CD4-positive, alpha-beta T cell treated with Interleukin-6 at 100 ng/mL for 8 hours (primary cell): Measurements from ENCODE around the gene CPLX3.

ENCODE experiments used
- DNase-seq: peaks from one replicate; pipeline ENCODE4 v3.0.0-alpha.2; 2020; ENCODE audit warnings: mixed read lengths, low spot score

Gene CPLX3

DNA sequence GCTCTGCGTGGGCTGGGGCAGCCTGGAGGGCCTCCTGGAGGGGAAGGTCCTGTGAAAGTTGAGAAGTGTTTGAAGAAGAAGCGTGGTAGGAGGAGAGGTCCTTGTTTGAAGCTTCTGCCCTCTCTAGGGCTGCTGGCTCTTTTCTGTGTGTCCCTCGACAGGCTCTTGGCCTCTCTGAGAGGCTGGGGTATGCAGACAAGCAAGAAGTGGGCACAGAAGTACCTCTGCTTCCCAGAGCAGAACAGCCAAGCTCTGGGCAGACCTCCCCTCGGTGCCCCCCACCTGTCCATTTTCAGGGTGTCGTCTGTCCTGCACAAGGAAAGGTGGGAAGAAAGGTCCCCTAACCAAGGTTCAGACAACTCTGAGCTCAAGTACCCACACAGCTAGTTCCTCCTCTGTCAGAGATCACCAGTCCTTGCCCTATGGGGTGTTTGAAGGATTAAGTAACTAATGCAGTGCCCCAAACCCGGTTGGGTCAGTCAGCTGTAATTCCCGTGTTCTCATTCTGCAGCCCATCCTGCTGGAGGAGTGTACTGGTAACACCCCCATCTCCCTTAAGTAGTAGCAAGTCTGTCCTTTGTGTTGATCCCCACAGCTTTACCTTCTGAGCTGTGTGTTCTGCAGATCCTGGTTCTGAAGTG lies 38.3 kb upstream of the CPLX3 start:
- DNase-seq: no peak

GRCh38 chr15:74788683-74789151 lies 37.7 kb upstream of the CPLX3 start:
- DNase-seq: peak; percentile 55

DNA sequence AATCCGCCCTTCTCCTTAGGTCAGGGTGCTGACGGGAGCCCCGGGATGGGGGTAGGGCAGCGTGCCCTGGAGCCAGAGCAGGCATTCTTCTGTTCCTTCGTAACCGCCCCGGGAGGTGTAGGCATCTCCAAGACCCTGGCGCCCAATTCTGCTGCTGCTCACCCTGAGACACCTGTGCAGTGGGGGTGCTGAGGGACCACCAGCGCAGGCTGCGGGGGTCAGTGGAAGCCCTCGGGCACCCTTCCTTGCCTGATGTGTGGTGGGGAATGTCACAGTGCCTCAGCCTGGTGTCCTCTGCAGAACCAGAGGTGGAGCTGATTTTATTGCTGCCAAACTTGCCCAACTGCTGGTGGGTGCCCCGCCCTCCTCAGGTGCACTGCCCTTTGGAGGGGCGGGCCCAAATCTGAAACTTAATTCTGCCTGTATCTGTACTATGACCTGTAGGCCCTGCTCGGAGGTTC lies 37.2 kb upstream of the CPLX3 start:
- DNase-seq: no peak

- DNase-seq: no peak
These were observed 36.7 kb upstream of the CPLX3 start for GRCh38 chr15:74789741-74790079.

- no peak for DNase-seq
These were observed 36.1 kb upstream of the CPLX3 start for GRCh38 chr15:74790080-74790916.

GRCh38 chr15:74791007-74791406 lies 35.4 kb upstream of the CPLX3 start:
- DNase-seq: no peak

GRCh38 chr15:74791667-74792066 lies 34.8 kb upstream of the CPLX3 start:
- no peak for DNase-seq

- no peak for DNase-seq
These were observed 34.0 kb upstream of the CPLX3 start for GRCh38 chr15:74792227-74793016.

- DNase-seq: peak; percentile 76
These were observed 33.0 kb upstream of the CPLX3 start for GRCh38 chr15:74793135-74794028.

GRCh38 chr15:74794248-74794969 lies 32.0 kb upstream of the CPLX3 start:
- DNase-seq: no peak

GRCh38 chr15:74794970-74795349 lies 31.5 kb upstream of the CPLX3 start:
- no peak for DNase-seq

- peak; percentile 50 for DNase-seq
These were observed 30.3 kb upstream of the CPLX3 start for GRCh38 chr15:74795966-74796625.

DNA sequence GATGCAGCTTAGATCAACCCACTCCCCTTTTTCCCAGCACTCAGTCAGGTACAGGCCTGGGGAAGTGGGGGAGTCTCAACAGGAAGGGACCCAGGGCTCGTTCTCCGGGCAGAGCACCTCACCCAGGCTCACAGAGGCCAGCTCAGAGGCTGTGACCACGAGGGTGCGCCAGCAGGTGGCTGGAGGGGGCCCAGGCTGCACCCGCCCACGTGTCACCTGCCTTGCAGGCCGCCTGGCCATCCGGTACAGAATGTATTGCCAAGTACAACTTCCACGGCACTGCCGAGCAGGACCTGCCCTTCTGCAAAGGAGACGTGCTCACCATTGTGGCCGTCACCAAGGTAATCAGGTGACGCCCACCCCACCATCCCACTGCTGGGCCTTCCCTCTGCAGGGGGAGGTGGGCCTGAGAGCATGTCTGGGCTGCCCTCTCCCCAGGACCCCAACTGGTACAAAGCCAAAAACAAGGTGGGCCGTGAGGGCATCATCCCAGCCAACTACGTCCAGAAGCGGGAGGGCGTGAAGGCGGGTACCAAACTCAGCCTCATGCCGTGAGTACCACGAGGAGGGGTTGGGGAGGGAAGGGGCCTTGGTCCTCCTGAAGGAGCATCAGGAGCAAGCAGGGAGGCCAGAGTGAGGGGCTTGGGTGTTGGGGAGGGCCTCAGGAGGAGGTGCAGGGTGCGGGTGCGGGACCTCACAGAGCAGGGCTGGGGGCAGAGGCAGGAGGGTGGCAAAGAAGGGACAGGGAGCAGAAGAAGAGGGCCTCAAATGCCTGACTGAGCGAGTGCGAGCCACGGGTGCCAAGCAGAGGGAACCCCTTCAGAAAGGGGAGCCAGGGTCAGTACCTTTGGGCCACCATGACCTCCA lies 27.8 kb upstream of the CPLX3 start:
- DNase-seq: no peak

GRCh38 chr15:74799255-74799855 lies 27.1 kb upstream of the CPLX3 start:
- DNase-seq: no peak

DNA sequence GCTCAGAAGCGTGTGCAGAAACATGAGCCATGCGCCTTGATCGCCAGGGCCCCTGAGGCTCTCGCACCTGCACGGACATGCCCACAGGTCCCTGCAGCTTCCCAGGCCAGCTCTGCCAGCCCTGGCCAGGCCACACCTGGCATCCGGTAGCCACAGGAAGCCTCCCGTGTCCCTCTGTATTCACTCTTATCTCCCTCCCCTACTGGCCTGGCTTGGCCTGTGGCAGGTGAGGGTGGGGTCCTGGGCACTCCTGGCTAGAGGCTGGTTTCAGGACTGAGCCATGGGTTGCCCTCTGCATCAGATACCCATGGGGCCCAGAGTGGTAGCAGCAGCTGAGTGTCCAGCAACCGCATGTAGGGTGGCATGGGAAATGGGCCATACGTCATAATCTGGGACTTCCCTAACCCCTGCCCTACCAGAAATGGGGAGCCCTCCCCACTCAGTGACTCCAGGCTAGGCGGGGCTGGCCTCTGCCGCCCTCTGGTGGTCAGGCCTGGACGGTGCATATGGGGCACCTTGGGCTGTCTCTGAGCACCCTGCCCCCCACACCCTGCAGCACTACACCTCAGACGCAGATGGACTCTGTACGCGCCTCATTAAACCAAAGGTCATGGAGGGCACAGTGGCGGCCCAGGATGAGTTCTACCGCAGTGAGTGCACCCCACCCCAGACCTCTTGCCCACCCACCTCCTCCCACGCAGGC lies 26.4 kb upstream of the CPLX3 start:
- peak; percentile 85 for DNase-seq

DNA sequence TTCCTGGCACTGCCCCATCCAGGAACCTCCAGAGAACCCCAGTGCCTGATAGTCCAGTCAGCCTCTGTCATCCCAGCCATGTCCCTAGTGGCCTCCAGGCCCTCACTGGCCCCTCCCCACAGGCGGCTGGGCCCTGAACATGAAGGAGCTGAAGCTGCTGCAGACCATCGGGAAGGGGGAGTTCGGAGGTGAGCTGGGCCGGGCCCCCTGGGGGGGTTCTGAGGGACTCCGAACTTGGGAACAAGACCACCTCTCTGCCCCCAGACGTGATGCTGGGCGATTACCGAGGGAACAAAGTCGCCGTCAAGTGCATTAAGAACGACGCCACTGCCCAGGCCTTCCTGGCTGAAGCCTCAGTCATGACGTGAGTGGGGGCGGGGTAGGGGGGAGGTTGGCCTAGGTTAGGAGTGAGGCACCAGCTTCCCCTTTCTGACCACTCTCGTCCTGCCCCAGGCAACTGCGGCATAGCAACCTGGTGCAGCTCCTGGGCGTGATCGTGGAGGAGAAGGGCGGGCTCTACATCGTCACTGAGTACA lies 25.8 kb upstream of the CPLX3 start:
- no peak for DNase-seq

- no peak for DNase-seq
These were observed 25.0 kb upstream of the CPLX3 start for GRCh38 chr15:74801311-74801997.
